Nephron progenitor cell (in vitro differentiated cells): ENCODE measurements around the gene HAL.

Experiments used
- DNase-seq: peaks from one replicate; pipeline ENCODE4 v3.0.0; 2021
- H3K27ac Mint-ChIP-seq: 2 replicates; pipeline ENCODE4 v1.8.0; 2021; ENCODE audit warnings: mild to moderate bottlenecking, moderate library complexity, mixed read lengths
- H3K27me3 Mint-ChIP-seq: 2 replicates; pipeline ENCODE4 v1.8.0; 2021; ENCODE audit warnings: mild to moderate bottlenecking, low read depth, mixed read lengths; ENCODE audit not compliant: poor library complexity
- H3K36me3 Mint-ChIP-seq: 2 replicates; pipeline ENCODE4 v1.8.0; 2021; ENCODE audit warnings: low read depth, mixed read lengths
- H3K4me1 Mint-ChIP-seq: 2 replicates; pipeline ENCODE4 v1.8.0; 2021; ENCODE audit warnings: mixed read lengths
- H3K4me3 Mint-ChIP-seq: 2 replicates; pipeline ENCODE4 v1.8.0; 2021; ENCODE audit warnings: mild to moderate bottlenecking, moderate library complexity, mixed read lengths
- H3K9me3 Mint-ChIP-seq: 2 replicates; pipeline ENCODE4 v1.8.0; 2021; ENCODE audit warnings: mild to moderate bottlenecking, moderate library complexity, mixed read lengths
- CTCF ChIP-seq: fragments of 200-600 bp; sonication (generic); IDR thresholded peaks from 2 replicates; pipeline ENCODE4 v1.5.0; 2021; ENCODE audit warnings: antibody characterized with exemption

The HAL gene

GRCh38 chr12:95999484-95999883 is 3.3 kb upstream of the HAL start:
- Mint-ChIP-seq H3K4me1 (peaks cover 11% of the 10 kb centered on the region), H3K36me3 (peaks cover 19% of the 10 kb centered on the region), H3K9me3 (no peaks in the 10 kb centered on the region), H3K27me3 (peaks cover 2% of the 10 kb centered on the region), H3K4me3 (no peak overlapping the region), H3K27ac (no peak overlapping the region)
- TF ChIP-seq CTCF, result no peak
- no peak for DNase-seq

- Mint-ChIP-seq H3K9me3 (no peaks in the 10 kb centered on the region), H3K27me3 (peaks cover 2% of the 10 kb centered on the region), H3K4me1 (peaks cover 11% of the 10 kb centered on the region), H3K4me3 (no peak overlapping the region), H3K27ac (no peak overlapping the region), H3K36me3 (peaks cover 14% of the 10 kb centered on the region)
- peak; percentile 33 for DNase-seq
- peak; percentile 54 for TF ChIP-seq CTCF
These were observed 2.6 kb upstream of the HAL start for GRCh38 chr12:95998611-95999286.

- Mint-ChIP-seq H3K36me3 (peaks cover 13% of the 10 kb centered on the region), H3K9me3 (no peaks in the 10 kb centered on the region), H3K4me1 (peaks cover 11% of the 10 kb centered on the region), H3K27me3 (peaks cover 4% of the 10 kb centered on the region), H3K4me3 (no peak overlapping the region), H3K27ac (no peak overlapping the region)
- TF ChIP-seq CTCF, result no peak
- DNase-seq, result no peak
These were observed 1.9 kb upstream of the HAL start for GRCh38 chr12:95997911-95998510.

GRCh38 chr12:95997276-95997675 is 1.1 kb upstream of the HAL start:
- no peak for TF ChIP-seq CTCF
- Mint-ChIP-seq H3K4me1 (peaks cover 11% of the 10 kb centered on the region), H3K36me3 (peaks cover 6% of the 10 kb centered on the region), H3K27ac (no peak overlapping the region), H3K9me3 (no peaks in the 10 kb centered on the region), H3K27me3 (peaks cover 5% of the 10 kb centered on the region), H3K4me3 (no peak overlapping the region)
- DNase-seq, result no peak

GRCh38 chr12:95995238-95996031 is 709 bp downstream of the HAL start:
- Mint-ChIP-seq H3K4me3 (no peak overlapping the region), H3K36me3 (peaks cover 5% of the 10 kb centered on the region), H3K27me3 (peaks cover 9% of the 10 kb centered on the region), H3K27ac (no peak overlapping the region), H3K9me3 (no peaks in the 10 kb centered on the region), H3K4me1 (peaks cover 11% of the 10 kb centered on the region)
- no peak for DNase-seq
- no peak for TF ChIP-seq CTCF
